DMS53 treated with DMSO at 0.1 percent for 48 hours (cell line): ENCODE data around the gene RCN1.
A peak's percentile ranks its signal among the peaks of the same experiment; 100 is the strongest.

Experiments used
- DNase-seq: peaks from one replicate; lab custom pipeline; 2025; ENCODE audit not compliant: unreplicated experiment; lab: John Stamatoyannopoulos, UW

RCN1 gene

DNA sequence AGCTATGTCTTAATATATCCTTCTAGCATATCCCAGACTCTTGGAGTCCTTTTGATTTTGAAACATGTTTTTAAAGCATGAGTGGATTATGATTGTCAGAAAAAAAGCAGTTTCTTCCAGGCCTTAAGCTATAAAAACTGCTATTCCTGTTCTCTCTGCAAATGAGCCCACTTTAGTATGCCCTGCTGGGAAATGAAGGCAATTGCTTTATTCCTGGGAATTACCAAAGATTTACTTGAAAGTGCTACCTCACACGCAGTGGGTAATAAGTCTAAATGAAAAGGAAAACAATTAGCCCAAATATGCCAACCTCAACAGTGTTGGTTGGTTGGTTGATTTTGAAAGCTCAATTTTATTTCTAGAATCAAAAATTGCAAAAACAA lies 17.2 kb upstream of the RCN1 start:
- no peak for DNase-seq

DNA sequence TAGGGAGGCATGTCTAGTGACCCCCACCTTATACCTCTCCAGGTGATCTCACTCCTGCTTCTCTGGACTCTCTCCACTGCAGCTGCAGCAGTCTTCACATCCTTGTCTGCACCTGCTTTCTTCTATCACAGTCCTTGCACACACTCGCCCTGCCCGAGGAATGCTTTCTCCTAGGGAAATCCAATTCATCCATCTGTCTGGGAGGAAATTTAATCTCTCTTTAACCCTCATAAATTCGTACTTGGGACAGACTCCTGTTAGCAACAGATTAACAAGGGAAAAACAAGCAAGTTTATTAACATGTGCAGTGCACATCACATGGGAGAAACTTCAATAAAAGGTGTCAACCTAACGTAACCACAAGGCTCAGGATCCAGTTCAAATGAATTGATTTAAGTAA lies 11.3 kb upstream of the RCN1 start:
- no peak for DNase-seq

DNA sequence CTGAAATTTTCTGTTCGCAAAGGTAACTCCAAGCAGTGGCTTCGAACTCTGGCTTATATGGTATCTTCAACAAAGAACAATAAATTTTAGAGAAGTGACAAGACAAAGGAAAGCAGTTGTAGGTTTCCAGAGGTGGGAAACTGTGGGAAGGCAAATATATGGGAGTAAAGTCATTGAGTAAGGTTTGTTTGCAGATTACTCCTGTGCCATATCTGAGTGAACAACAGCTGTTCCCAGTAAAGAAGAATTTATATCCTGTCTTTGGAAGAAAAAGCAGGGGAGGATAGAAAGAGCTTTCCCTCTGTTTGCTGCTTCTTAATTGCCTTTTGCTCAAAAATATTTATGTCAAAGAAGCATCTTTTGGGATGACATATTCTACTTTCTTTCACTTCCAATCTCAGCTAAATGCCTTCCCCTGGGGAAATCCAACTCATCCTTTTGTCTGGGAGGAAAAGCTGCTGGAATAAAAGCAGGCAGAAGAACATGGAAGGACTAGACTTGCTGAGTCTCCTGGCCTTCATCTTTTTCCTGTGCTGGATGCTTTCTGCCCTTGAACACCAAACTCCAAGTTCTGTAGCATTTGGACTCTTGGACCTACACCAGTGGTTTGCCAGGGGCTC lies 10.4 kb upstream of the RCN1 start:
- DNase-seq = no peak

DNA sequence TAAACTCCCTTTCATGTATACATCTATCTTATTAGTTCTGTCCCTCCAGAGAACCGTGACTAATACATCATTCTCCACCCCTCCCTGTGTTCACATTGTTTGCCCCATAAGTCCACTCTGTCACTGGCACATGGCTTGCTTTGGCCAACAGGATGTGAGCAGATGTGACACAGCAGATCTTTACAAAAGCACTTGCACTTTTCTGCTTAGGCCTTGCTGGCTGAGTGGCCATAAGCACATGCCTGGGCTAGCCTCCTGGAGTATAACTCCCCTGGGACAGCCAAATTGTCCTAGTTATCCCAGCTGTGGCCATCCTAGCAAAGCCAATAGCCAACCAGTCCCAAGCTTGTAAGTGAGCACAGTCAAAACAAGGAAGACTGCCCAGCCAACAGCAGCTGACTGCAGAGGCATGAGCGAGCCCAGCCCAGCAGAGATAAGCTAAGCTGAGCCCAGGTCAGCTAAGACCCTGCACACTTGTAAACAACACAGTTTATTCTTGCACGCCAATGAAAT lies 9.7 kb upstream of the RCN1 start:
- peak; percentile 9 for DNase-seq

DNA sequence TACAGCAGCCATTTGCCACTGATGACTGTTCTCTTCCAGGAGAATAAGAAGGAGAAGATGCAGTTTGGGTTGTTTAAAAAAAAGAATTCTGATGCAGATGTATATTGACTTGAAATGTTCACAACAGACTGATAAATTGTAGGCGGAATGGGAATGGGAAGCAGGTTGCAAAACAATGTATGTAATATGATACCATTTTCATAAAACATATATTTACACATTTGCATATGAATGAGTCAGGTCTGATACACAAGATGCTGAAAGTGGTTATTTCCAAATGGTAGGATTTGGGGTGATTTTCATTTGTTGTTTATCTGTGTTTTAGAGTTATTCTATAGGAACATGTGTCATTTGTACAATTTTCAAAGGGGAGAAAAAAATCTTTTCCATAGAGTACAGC lies 9.0 kb upstream of the RCN1 start:
- no peak for DNase-seq

DNA sequence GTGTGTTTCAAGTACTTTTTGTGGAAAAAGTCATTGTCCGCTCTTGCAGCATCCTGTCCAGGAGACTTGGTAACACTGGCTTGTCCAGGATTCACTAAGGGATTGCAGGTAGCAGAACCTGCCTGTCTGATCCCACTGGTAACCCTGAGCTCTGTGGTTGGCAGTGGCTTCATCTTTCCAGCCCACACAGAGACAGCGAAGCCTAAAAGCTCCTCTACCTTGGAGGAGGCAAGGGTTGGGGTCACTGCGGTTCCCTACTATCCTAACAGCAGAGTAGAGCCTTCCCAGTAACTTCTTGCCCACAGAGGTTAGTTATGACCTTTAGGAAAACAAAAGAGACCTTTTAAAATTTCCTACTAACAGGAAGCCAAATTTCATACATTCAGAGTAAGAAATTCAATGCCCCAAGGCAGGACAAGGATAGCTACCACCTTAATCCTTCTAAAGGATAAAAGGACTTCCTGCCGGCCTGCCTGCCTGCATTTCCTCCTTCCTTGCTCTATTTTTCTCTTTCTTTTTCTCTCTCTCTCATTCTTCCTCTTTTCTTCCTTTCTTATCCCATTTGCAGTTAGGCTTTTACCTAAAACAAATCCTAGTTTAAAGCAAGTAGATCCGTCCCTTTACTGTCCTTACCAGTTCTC lies 8.4 kb upstream of the RCN1 start:
- DNase-seq = no peak

DNA sequence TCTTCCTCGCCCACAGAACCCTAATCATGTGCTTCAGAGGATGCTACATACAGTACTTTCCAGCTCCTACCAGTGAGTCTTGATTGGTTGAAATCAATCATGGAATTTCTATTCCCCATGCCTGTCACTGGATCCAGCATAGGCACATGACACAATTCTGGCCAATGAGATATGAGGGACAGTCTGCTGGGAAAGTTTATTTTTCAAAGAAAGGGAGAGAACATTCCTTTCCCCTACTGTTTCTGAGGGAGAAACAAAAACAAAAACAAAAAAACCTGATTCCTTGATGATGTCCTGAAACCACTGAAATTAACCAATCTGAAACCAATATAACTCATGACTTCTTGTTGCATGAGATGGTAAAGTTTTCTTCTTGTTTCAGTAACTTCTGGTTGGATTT lies 3.3 kb upstream of the RCN1 start:
- DNase-seq = no peak

DNA sequence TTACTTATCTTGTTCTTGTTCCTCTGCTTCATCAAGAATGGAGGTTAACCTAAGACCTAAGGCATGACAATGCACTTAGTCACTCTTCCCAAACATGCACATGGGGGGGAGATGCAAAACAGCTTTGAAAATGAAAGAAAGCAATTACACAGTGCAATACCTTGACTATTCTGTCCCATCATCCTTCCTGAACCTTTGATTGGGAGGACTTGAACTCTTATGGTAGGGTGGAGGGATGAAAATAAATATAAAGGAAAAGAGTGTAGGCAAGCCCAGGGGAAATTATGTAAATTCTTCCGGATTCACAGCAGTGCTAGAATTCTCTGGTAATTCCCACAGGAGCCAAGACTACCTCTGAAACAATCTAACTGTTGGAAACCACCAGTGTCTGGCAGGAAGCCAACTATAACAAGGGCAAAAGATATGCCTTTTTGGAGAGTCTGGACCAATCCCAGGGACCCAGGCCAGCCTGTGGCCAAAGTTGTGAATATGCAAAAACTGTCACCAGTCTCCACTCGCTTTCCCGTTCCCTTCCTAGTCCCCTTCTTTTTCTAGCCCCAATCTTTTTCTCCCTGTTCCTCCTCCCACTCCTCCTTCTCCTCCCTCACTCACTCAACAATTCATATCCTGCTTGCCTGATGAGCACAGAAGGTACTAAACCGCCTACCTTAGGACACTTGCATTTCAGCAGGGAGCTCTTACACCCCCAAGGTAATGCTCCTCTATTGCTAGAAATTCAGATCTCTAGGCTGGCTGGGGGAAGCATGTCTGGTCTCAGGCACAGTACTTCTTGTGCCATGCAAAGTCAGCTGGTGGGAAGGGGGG lies 2.5 kb upstream of the RCN1 start:
- no peak for DNase-seq

DNA sequence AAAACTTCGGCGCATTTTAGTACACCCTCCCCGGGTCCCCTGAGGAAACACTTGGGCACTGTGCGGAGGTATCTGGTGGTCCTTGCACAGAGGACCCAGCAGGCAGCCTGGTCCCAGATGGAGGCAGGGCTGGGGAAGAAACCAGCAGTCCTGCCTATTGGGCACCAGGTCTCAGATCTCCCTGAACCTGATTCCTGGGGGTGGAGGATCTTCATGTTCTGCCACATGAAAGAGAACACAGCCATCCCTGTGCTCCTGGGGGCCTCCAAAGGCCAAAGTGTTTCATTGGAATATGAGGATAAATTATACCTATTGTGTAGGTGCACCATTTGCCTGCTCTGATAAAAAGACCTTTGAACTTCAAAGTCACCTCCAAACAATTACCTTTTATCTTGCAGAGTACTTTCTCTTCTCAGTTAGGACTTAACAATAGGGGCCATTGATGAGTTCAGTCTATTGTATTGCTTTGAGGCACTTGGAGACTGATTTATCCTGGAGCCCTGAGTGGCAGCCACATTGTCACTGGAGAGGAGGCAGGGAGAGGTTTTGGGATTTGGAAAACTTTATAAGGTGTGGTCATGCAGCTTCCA lies 1.8 kb downstream of the RCN1 start:
- no peak for DNase-seq

DNA sequence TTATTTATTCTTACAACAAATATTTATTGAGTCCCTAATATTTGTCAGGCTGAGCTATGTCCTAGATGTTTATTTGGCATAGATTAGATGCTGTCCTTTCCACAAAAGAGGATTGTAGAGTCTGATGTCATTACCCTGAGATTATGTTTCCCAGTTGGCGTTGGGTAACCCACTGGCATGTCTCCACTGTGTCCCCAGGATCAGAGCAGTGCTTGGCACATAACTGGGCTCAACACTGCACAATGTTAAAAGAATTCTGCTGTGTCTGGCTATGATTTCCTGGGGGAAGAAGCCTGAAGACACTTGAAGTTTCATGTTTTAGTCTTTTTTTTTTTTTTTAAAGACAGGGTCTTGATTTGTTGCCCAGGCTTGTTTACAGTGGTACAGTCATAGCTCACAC lies 4.0 kb downstream of the RCN1 start:
- no peak for DNase-seq

DNA sequence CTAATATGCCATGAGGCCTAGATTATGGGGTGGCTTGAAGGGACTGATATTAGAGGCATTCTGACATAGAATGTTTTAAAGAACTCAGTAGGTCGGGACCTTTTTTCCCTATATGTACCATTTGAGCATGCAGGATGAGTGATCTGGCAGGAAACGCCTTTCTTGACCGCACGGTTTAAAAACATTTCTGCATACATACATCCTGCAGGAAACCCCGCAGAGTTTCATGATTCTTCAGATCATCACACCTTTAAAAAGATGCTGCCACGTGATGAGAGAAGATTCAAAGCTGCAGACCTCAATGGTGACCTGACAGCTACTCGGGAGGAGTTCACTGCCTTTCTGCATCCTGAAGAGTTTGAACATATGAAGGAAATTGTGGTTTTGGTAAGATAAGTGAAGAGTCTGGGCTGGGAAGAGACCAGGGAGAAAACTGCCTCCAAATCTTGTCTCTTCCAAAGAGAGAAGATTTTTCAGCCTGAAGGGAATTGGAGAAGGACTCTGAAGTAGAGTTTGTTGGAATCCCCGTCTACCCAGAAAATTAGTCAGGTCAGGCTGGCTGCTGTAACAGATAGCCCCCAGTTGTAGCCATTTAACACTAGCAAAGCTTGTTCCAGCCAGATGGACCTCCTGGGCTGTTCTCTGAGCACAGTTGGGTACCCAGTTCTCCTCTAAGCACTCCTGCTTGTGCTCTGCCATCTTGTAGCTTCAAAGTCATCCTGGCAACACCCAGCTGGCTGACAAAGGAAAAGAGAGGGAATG lies 7.4 kb downstream of the RCN1 start:
- no peak for DNase-seq

DNA sequence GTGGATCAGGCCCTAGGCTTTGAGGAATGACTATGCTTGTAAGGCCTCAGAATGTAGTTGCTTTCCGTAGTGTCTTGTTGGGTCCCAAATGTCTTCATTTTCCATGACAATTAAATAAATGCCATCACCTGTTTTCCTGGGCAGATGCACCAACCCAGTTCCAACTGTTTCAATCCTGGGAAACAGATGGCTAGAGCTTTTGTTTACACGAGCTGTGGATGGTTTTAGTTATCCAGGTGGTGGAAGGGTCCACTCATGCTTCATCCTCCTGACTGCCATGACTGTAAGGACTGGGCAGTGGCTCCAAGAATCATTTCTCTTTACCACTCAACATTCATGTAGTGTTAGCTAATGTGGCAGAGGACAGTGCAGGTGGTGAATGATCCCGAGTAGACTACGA lies 8.6 kb downstream of the RCN1 start:
- DNase-seq = no peak

DNA sequence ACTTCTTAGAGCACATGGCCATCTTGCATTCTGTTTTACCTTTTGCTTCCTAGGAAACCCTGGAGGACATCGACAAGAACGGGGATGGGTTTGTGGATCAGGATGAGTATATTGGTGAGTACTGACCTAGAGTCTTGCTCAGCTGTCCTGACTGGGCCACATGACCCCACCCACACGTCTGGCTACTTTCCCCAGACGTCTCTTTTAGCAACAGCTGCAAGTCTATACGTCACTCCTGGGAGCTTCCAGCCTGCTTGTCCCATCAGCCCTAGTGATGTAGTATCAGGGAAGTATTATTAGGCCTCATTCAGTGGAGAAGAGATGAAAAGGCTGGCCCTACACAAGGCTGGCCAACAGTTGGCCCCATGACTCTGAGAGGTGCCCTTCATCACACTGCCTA lies 9.6 kb downstream of the RCN1 start:
- DNase-seq = no peak

DNA sequence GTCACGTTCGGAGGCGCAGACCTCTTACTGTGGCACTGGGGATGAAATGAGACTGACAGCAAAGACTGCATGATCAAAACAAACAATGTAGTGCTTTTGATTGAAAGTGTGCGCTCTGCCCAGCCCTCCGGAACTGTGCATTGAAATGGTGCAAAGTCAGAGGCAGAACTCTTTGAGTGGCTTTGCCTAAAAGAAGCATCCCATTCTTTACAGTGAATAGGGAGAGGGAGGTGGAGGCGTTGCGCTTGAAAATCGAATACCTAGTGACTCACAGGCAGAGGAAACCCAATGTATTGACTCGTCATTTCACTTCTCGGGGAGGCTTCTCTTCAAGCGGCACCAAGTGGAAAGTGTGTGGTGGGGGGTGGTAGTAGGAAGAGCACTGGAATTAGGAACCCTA lies 10.9 kb downstream of the RCN1 start:
- no peak for DNase-seq

DNA sequence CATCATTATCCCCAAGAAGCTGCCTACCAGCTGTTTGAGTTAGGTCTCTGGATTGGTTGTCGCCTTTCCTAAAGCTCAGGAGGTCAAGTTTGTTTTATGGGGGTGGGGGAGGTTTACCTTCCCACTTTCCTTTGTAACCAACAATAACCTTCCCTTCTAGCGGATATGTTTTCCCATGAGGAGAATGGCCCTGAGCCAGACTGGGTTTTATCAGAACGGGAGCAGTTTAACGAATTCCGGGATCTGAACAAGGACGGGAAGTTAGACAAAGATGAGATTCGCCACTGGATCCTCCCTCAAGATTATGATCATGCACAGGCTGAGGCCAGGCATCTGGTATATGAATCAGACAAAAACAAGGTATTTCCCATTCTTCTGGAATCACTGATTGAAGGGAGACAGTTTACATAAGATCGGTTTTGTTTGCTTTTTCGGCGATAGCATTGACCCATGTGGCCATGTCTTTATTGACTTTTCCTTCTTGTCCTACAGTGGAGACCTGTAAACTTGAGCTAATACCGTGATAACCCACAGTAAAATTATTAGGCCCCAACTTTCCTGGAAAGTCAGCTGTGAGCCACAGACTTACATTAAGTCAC lies 12.3 kb downstream of the RCN1 start:
- peak; percentile 17 for DNase-seq

DNA sequence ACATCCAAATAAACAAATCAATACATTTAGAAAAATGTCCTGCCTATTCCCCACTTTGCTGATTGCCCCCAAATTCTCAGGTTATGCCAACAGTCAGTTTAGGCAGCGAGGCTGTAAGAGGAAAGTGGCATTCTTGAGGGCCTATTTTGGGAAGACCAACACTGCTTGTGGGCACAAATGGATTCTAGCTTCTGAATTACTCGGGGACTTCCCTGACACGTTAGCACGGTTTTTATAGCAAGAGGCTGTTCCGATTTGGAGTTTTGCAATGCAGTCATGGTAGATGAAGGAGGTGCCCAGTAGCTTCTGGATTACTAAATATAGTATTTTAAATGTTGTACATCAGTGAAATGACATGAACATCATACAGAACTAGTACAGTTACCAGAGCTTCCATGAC lies 13.1 kb downstream of the RCN1 start:
- DNase-seq = no peak

DNA sequence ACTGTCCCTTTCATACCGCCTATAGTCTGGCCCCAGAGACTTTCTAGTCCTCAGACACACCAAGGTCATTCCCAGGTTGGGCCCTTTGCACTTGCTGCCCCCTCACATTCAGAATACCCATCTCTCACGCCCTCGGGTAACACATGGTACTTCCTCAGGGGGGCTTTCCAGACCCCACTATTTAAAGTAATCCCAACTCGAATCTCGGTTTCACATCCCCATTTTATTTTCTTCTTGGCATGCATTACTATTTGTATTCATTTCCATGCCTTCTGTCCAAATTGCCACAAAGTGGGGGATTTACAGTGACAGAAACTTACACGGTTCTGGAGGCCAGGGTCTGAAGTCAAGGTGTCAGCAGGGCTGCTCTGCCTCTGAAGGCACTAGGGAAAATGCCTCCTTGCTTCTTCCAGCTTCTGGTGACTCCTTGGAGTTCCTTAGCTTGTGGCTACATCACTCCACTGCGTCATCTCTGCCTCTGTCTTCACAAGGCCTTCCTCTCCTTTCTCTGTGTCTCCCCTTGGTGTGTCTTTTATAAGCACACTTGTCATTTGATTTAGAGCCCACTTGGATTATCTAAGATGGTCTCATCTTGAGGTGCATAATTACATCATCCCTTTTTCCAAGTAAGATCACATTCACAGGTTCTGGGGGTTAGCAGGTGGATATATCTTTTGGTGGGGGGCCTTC lies 15.1 kb downstream of the RCN1 start:
- no peak for DNase-seq

DNA sequence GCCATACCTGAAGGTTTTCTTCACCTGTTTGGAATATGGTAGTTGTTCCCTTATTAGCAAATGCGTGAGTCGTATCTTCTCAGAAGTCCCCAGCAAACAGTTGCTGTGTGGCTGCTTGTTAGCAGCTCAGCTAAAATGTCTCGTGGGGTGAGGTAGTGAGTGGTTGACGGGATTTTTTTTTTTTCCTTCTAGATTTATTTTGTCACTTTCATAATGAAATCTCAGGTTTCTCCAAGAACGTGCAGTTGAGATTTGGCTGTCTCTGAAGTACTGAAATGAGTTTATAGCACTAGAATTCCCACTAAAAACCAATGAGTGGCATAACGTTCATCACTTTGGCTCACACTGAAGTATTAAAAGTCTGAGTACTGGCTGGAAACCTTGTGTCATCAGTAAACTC lies 16.8 kb downstream of the RCN1 start:
- DNase-seq = no peak

DNA sequence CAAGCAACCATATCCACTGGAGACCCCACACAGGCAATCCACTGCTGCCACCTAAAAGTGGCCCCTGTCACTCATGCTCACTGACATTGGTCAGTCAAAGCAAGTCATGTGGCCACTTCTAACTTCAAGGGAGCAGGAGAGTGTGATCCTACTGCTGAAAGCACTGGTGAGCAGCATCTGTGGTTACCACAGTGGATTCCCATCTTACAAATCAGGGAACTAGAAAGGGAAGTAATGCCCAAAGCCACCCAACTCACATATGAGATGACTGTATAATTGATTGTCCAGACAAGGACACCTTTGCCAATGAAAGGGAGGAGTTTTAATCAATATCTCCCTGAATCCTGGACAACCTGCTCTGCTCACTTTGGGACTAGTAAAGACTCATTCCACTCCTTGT lies 17.7 kb downstream of the RCN1 start:
- DNase-seq = no peak

DNA sequence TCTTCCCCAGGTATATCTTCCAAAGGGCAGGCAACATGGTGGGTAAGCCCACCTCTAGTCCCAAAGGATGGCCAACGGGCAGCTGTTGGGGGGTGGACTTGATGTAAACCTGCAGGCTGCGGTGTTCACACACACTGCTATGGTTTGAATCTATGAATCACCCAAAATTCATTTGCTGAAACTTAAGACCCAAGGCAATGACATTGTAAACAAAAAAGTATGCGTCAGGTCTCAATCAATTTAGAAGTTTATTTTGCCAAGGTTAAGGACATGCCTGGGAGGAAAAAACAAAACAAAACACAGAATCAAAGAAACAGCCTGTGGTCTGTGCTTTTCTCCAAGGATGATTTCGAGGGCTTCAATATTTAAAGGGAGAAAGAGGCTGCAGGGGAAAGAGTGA lies 18.3 kb downstream of the RCN1 start:
- no peak for DNase-seq
